HG02981 (cell line): Measurements from ENCODE around the gene IL10RA.
"Not testable (repeated sequence)": the region's sequence is repeated elsewhere in the genome, so short reads cannot be mapped to it uniquely, and the experiment has no call there.

Source experiments
- ATAC-seq: cut with Tn5 transposase; IDR thresholded peaks from one replicate; pipeline ENCODE4 v1.9.1; 2021; ENCODE audit warnings: mild to moderate bottlenecking, moderate library complexity; ENCODE audit not compliant: unreplicated experiment

IL10RA gene

GRCh38 chr11:117985953-117986887 lies at the start of gene IL10RA:
IL10RA (plus strand) TSS chr11:117986394; CDS start chr11:117986468, 74 bp downstream.
- peak; percentile 88 for ATAC-seq

GRCh38 chr11:117936973-117937372 lies 49.2 kb upstream of the IL10RA start:
- ATAC-seq, result no peak

GRCh38 chr11:117940736-117941135 lies 45.5 kb upstream of the IL10RA start:
- no peak for ATAC-seq

- ATAC-seq, result no peak
These were observed 45.0 kb upstream of the IL10RA start for GRCh38 chr11:117941163-117941707.

- no peak for ATAC-seq
These were observed 44.1 kb upstream of the IL10RA start for GRCh38 chr11:117941976-117942654.

- no peak for ATAC-seq
These were observed 41.6 kb upstream of the IL10RA start for GRCh38 chr11:117944554-117944953.

- ATAC-seq, result no peak
These were observed 41.0 kb upstream of the IL10RA start for GRCh38 chr11:117945047-117945810.

GRCh38 chr11:117946156-117946841 lies 39.9 kb upstream of the IL10RA start:
- ATAC-seq, result no peak

- peak; percentile 40 for ATAC-seq
These were observed 39.2 kb upstream of the IL10RA start for GRCh38 chr11:117946842-117947526.

- not testable (repeated sequence) for ATAC-seq
These were observed 38.4 kb upstream of the IL10RA start for GRCh38 chr11:117947751-117948150.

- not testable (repeated sequence) for ATAC-seq
These were observed 37.7 kb upstream of the IL10RA start for GRCh38 chr11:117948466-117948865.

GRCh38 chr11:117949062-117949461 lies 37.1 kb upstream of the IL10RA start:
- no peak for ATAC-seq

- no peak for ATAC-seq
These were observed 35.9 kb upstream of the IL10RA start for GRCh38 chr11:117950301-117950700.

GRCh38 chr11:117950993-117951961 lies 34.9 kb upstream of the IL10RA start:
- ATAC-seq, result peak; percentile 48

- no peak for ATAC-seq
These were observed 33.0 kb upstream of the IL10RA start for GRCh38 chr11:117953024-117953671.

GRCh38 chr11:117958949-117959348 lies 27.2 kb upstream of the IL10RA start:
- ATAC-seq, result no peak

- no peak for ATAC-seq
These were observed 26.6 kb upstream of the IL10RA start for GRCh38 chr11:117959438-117960149.
